ENCODE data around the gene PMPCB.
A peak's percentile ranks its signal among the peaks of the same experiment; 100 is the strongest.

The PMPCB gene

GRCh38 chr7:103325744-103326143 lies 28.5 kb downstream of the PMPCB start:
- no peaks in the 10 kb centered on the region for H3F3A ChIP-seq (ENCODE audit: low read depth)
- TF ChIP-seq CTCF (conservative IDR thresholded peaks at IDR 0.05; ENCODE audit: low read length) (no peak), EZH2phosphoT487 (IDR thresholded peaks at IDR 0.05; ENCODE audit: borderline replicate concordance) (no peak)
- no peaks in the 10 kb centered on the region for H3K27me3 ChIP-seq (ENCODE audit: insufficient read depth, low read length, poor library complexity, severe bottlenecking)
- H3K4me3 ChIP-seq (ENCODE audit: low read length, poor library complexity, severe bottlenecking), result no peak overlapping the region
- H3K9ac ChIP-seq (ENCODE audit: low read depth, low read length, poor library complexity, severe bottlenecking), result no peak overlapping the region
- no peak overlapping the region for H2AFZ ChIP-seq (ENCODE audit: low read length)
- H3K36me3 ChIP-seq (ENCODE audit: insufficient read depth, low read length), result peaks cover 65% of the 10 kb centered on the region
- H3K4me1 ChIP-seq (ENCODE audit: insufficient read depth, low read length, poor library complexity, severe bottlenecking), result no peaks in the 10 kb centered on the region
- no peaks in the 10 kb centered on the region for H4K20me1 ChIP-seq (ENCODE audit: insufficient read depth, low read length, poor library complexity, severe bottlenecking)
- H3K9me3 ChIP-seq (ENCODE audit: insufficient read depth, low read depth, low read length), result no peaks in the 10 kb centered on the region
- no peak overlapping the region for H3K4me2 ChIP-seq (ENCODE audit: low read depth, low read length, poor library complexity, severe bottlenecking)
- H3K9me2 ChIP-seq (replicated peaks; ENCODE audit: low read depth, low read length), result no peaks in the 10 kb centered on the region
- no peaks in the 10 kb centered on the region for H3K79me2 ChIP-seq (ENCODE audit: insufficient read depth, low read length)

GRCh38 chr7:103336761-103337160 lies 39.5 kb downstream of the PMPCB start:
- H3K9me3 ChIP-seq (ENCODE audit: insufficient read depth, low read depth, low read length), result no peaks in the 10 kb centered on the region
- no peak overlapping the region for H3K9ac ChIP-seq (ENCODE audit: low read depth, low read length, poor library complexity, severe bottlenecking)
- H3K79me2 ChIP-seq (ENCODE audit: insufficient read depth, low read length), result peaks cover 42% of the 10 kb centered on the region
- no peak overlapping the region for H3K4me2 ChIP-seq (ENCODE audit: low read depth, low read length, poor library complexity, severe bottlenecking)
- H2AFZ ChIP-seq (ENCODE audit: low read length), result no peak overlapping the region
- no peak overlapping the region for H3K4me3 ChIP-seq (ENCODE audit: low read length, poor library complexity, severe bottlenecking)
- peaks cover 14% of the 10 kb centered on the region for H3K4me1 ChIP-seq (ENCODE audit: insufficient read depth, low read length, poor library complexity, severe bottlenecking)
- TF ChIP-seq EZH2phosphoT487 (IDR thresholded peaks at IDR 0.05; ENCODE audit: borderline replicate concordance) (no peak), CTCF (conservative IDR thresholded peaks at IDR 0.05; ENCODE audit: low read length) (no peak)
- H3K9me2 ChIP-seq (replicated peaks; ENCODE audit: low read depth, low read length), result no peaks in the 10 kb centered on the region
- no peaks in the 10 kb centered on the region for H3F3A ChIP-seq (ENCODE audit: low read depth)
- H3K36me3 ChIP-seq (ENCODE audit: insufficient read depth, low read length), result peaks cover 42% of the 10 kb centered on the region
- no peaks in the 10 kb centered on the region for H3K27me3 ChIP-seq (ENCODE audit: insufficient read depth, low read length, poor library complexity, severe bottlenecking)
- H4K20me1 ChIP-seq (ENCODE audit: insufficient read depth, low read length, poor library complexity, severe bottlenecking), result peaks cover 24% of the 10 kb centered on the region

- Histone ChIP-seq H2AFZ (ENCODE audit: low read length) (no peak overlapping the region), H3K36me3 (ENCODE audit: insufficient read depth, low read length) (peaks cover 35% of the 10 kb centered on the region), H3K4me1 (ENCODE audit: insufficient read depth, low read length, poor library complexity, severe bottlenecking) (peaks cover 24% of the 10 kb centered on the region), H4K20me1 (ENCODE audit: insufficient read depth, low read length, poor library complexity, severe bottlenecking) (peaks cover 36% of the 10 kb centered on the region), H3K9ac (ENCODE audit: low read depth, low read length, poor library complexity, severe bottlenecking) (no peak overlapping the region), H3K9me2 (replicated peaks; ENCODE audit: low read depth, low read length) (no peaks in the 10 kb centered on the region), H3K4me2 (ENCODE audit: low read depth, low read length, poor library complexity, severe bottlenecking) (peak overlapping the region; percentile 93), H3K4me3 (ENCODE audit: low read length, poor library complexity, severe bottlenecking) (no peak overlapping the region), H3F3A (ENCODE audit: low read depth) (no peaks in the 10 kb centered on the region), H3K79me2 (ENCODE audit: insufficient read depth, low read length) (peaks cover 63% of the 10 kb centered on the region), H3K9me3 (ENCODE audit: insufficient read depth, low read depth, low read length) (no peaks in the 10 kb centered on the region), H3K27me3 (ENCODE audit: insufficient read depth, low read length, poor library complexity, severe bottlenecking) (no peaks in the 10 kb centered on the region)
- TF ChIP-seq EZH2phosphoT487 (IDR thresholded peaks at IDR 0.05; ENCODE audit: borderline replicate concordance) (no peak), CTCF (conservative IDR thresholded peaks at IDR 0.05; ENCODE audit: low read length) (no peak)
These were observed 41.6 kb downstream of the PMPCB start for GRCh38 chr7:103338864-103339263.
